Stimulated activated CD8-positive, alpha-beta memory T cell treated with anti-CD3 and anti-CD28 coated beads, Interleukin-7, amount 100 ng/mL, for 48 hours (primary cell): ENCODE measurements around the gene DNAAF3.
"Not testable (repeated sequence)": the region's sequence is repeated elsewhere in the genome, so short reads cannot be mapped to it uniquely, and the experiment has no call there.

Experiments used
- DNase-seq, 2 donors: peaks; one replicate each; pipeline ENCODE4 v3.0.0-alpha.2; 2020; ENCODE audit warnings: low read depth in 1 of 2; ENCODE audit errors: extremely low read depth in 1 of 2

Gene DNAAF3

GRCh38 chr19:55155784-55156183, 10.6 kb downstream of the DNAAF3 start:
- DNase-seq, result not testable (repeated sequence)

GRCh38 chr19:55153652-55154264, 12.7 kb downstream of the DNAAF3 start:
- DNase-seq, result no peak

- DNase-seq, result no peak
Observed at GRCh38 chr19:55152017-55152416, 14.4 kb downstream of the DNAAF3 start.

GRCh38 chr19:55149078-55150003, 17.1 kb downstream of the DNAAF3 start, which contains the start of gene TNNT1:
Gene TNNT1 (minus strand): TSS chr19:55149206. CDS start chr19:55147157, 2,049 bp downstream.
- no peak for DNase-seq

- DNase-seq, result no peak
Observed at GRCh38 chr19:55147545-55148251, 18.7 kb downstream of the DNAAF3 start.

- no peak for DNase-seq
Observed at GRCh38 chr19:55146705-55147273, 19.6 kb downstream of the DNAAF3 start.

- DNase-seq, result no peak
Observed at GRCh38 chr19:55146078-55146704, 20.2 kb downstream of the DNAAF3 start.

GRCh38 chr19:55145232-55145631, 21.2 kb downstream of the DNAAF3 start:
- no peak for DNase-seq

GRCh38 chr19:55141696-55142095, 24.7 kb downstream of the DNAAF3 start:
- no peak for DNase-seq

- DNase-seq, result no peak
Observed at GRCh38 chr19:55137915-55138314, 28.5 kb downstream of the DNAAF3 start.

- DNase-seq, result no peak
Observed at GRCh38 chr19:55136399-55137102, 29.9 kb downstream of the DNAAF3 start.

GRCh38 chr19:55134736-55135135, 31.7 kb downstream of the DNAAF3 start:
- no peak for DNase-seq

GRCh38 chr19:55133639-55134444, 32.6 kb downstream of the DNAAF3 start:
- no peak for DNase-seq

- no peak for DNase-seq
Observed at GRCh38 chr19:55132453-55133129, 33.8 kb downstream of the DNAAF3 start.

- no peak for DNase-seq
Observed at GRCh38 chr19:55131421-55131820, 35.0 kb downstream of the DNAAF3 start.

- DNase-seq, result no peak
Observed at GRCh38 chr19:55119053-55119452, 47.4 kb downstream of the DNAAF3 start.

- no peak for DNase-seq
Observed at GRCh38 chr19:55118401-55118991, 47.9 kb downstream of the DNAAF3 start.

GRCh38 chr19:55117663-55118391, 48.6 kb downstream of the DNAAF3 start:
- peak; percentile 93 to 98 for DNase-seq
